SK-N-SH (cell line): ENCODE data around the gene FRMD6. TPM values are rescaled to one million over a fixed set of nuclear protein-coding genes. Genes with fewer than 3 reads are reported as not detected.

Source experiments
- CTCF ChIA-PET: fragments of 300-600, 350-600 bp; formaldehyde crosslinking; extraction: SDS; loops from one replicate; lab custom pipeline; 2021; lab: Yijun Ruan, JAX
- POLR2A ChIA-PET: fragments of 350-600 bp; sonication (Branson Sonifier 250); formaldehyde crosslinking; extraction: SDS; loops from one replicate; lab custom pipeline; 2020; ENCODE audit warnings: antibody characterized with exemption, inconsistent platforms; lab: Yijun Ruan, JAX
- DNase-seq: peaks from one replicate; pipeline ENCODE4 v3.0.0; 2012
- H2AFZ ChIP-seq: fragments of 200-600 bp; sonication (generic); 2 replicates; pipeline ENCODE4 v1.8.1; 2016; ENCODE audit warnings: antibody characterized with exemption, mild to moderate bottlenecking, low read depth
- H3F3A ChIP-seq: fragments of 200-600 bp; sonication (generic); replicated peaks from 2 replicates; pipeline ENCODE3; 2016; ENCODE audit warnings: antibody characterized with exemption, mild to moderate bottlenecking; ENCODE audit not compliant: insufficient read depth
- H3K27ac ChIP-seq, 2 experiments: fragments of 200-500 bp in 1 of 2; fragments of 200-600 bp in 1 of 2; sonication (Bioruptor generic) in 1 of 2; sonication (generic), shearing (Covaris generic) in 1 of 2; 2 replicates each; pipeline versions ENCODE4 v1.5.1 to v1.6.1; 2014 to 2016; ENCODE audit warnings: low read depth in 2 of 2, inconsistent platforms in 1 of 2, low read length in 1 of 2, mild to moderate bottlenecking in 1 of 2, mixed read lengths in 1 of 2
- H3K27me3 ChIP-seq: fragments of 200-600 bp; sonication (generic), shearing (Covaris generic); 2 replicates; pipeline ENCODE4 v1.6.1; 2016; ENCODE audit warnings: mixed run types; ENCODE audit not compliant: insufficient read depth
- H3K36me3 ChIP-seq, 2 experiments: fragments of 200-500 bp in 1 of 2; fragments of 200-600 bp in 1 of 2; sonication (Bioruptor generic) in 1 of 2; sonication (generic) in 1 of 2; replicated peaks in 1 of 2; 2 replicates each; pipeline versions ENCODE3 to v1.5.1; 2014 to 2016; ENCODE audit warnings: low read length in 1 of 2, mild to moderate bottlenecking in 1 of 2; ENCODE audit not compliant: insufficient read depth in 2 of 2, control insufficient read depth in 1 of 2
- H3K4me1 ChIP-seq, 2 experiments: fragments of 200-500 bp in 1 of 2; fragments of 200-600 bp in 1 of 2; sonication (Bioruptor generic) in 1 of 2; sonication (generic), shearing (Covaris generic) in 1 of 2; 2 replicates each; pipeline versions ENCODE4 v1.5.1 to v1.6.1; 2014 to 2016; ENCODE audit warnings: low read depth in 1 of 2, low read length in 1 of 2, mixed run types in 1 of 2; ENCODE audit not compliant: insufficient read depth in 2 of 2, control insufficient read depth in 1 of 2
- H3K4me2 ChIP-seq: fragments of 200-600 bp; sonication (generic), shearing (Covaris generic); 2 replicates; pipeline ENCODE4 v1.6.1; 2017; ENCODE audit warnings: mixed run types
- H3K4me3 ChIP-seq, 2 experiments: fragments of 200-500 bp in 1 of 2; fragments of 200-600 bp in 1 of 2; sonication (Bioruptor generic) in 1 of 2; sonication (generic), shearing (Covaris generic) in 1 of 2; 2 replicates each; pipeline versions ENCODE4 v1.5.1 to v1.8.1; 2014 to 2016; ENCODE audit warnings: low read depth in 2 of 2, inconsistent platforms in 1 of 2, low read length in 1 of 2, mild to moderate bottlenecking in 1 of 2, mixed read lengths in 1 of 2, moderate library complexity in 1 of 2
- H3K79me2 ChIP-seq: fragments of 200-600 bp; sonication (generic); 2 replicates; pipeline ENCODE4 v1.8.1; 2017; ENCODE audit warnings: mild to moderate bottlenecking; ENCODE audit not compliant: insufficient read depth
- H3K9ac ChIP-seq: fragments of 200-600 bp; sonication (generic); 2 replicates; pipeline ENCODE4 v1.6.1; 2017; ENCODE audit warnings: mixed run types
- H3K9me2 ChIP-seq: fragments of 200-600 bp; sonication (generic); 2 replicates; pipeline ENCODE4 v1.6.1; 2017; ENCODE audit warnings: mixed run types
- H3K9me3 ChIP-seq: fragments of 200-600 bp; sonication (generic); 2 replicates; pipeline ENCODE4 v1.6.1; 2017; ENCODE audit warnings: mixed run types, mild to moderate bottlenecking, moderate library complexity
- H4K20me1 ChIP-seq: fragments of 200-600 bp; sonication (generic); 2 replicates; pipeline ENCODE4 v1.6.1; 2017; ENCODE audit warnings: mild to moderate bottlenecking, mixed run types; ENCODE audit not compliant: insufficient read depth
- EP300 ChIP-seq, 2 experiments: IDR thresholded peaks; 2 replicates each; pipeline versions ENCODE4 v1.4.0 to v1.6.1; 2012; ENCODE audit warnings: borderline replicate concordance in 1 of 2, low read depth in 1 of 2, low read length in 1 of 2
- EZH2phosphoT487 ChIP-seq: fragments of 200-600 bp; sonication (generic); IDR thresholded peaks from 2 replicates; pipeline ENCODE4 v1.6.1; 2017; ENCODE audit warnings: low read depth, mixed run types, mild to moderate bottlenecking, antibody characterized with exemption, moderate library complexity, borderline replicate concordance
- FOSL2 ChIP-seq: IDR thresholded peaks from 2 replicates; pipeline ENCODE4 v1.4.0; 2012; ENCODE audit warnings: low read depth, mild to moderate bottlenecking, moderate library complexity, borderline replicate concordance
- FOXJ3 ChIP-seq: sonication (generic); formaldehyde crosslinking; IDR thresholded peaks from 2 replicates; pipeline ENCODE4 v1.5.1; 2020; ENCODE audit warnings: mild to moderate bottlenecking, missing genetic modification reagents
- FOXM1 ChIP-seq: IDR thresholded peaks from 2 replicates; pipeline ENCODE4 v1.4.0; 2012; ENCODE audit warnings: low read depth, mild to moderate bottlenecking
- GABPA ChIP-seq: IDR thresholded peaks from 2 replicates; pipeline ENCODE4 v1.4.0; 2012; ENCODE audit warnings: low read depth, mild to moderate bottlenecking
- IRF3 ChIP-seq: fragments of 150-350 bp; IDR thresholded peaks from 2 replicates; pipeline ENCODE4 v1.6.1; 2016; ENCODE audit warnings: mild to moderate bottlenecking, low read depth, low read length
- JUND ChIP-seq: IDR thresholded peaks from 2 replicates; pipeline ENCODE4 v1.4.0; 2012
- MEF2A ChIP-seq: IDR thresholded peaks from 2 replicates; pipeline ENCODE4 v1.4.0; 2012; ENCODE audit warnings: low read depth, borderline replicate concordance
- NFIC ChIP-seq: IDR thresholded peaks from 2 replicates; pipeline ENCODE4 v1.4.0; 2012; ENCODE audit warnings: borderline replicate concordance
- NRF1 ChIP-seq: IDR thresholded peaks from 2 replicates; pipeline ENCODE4 v1.6.1; 2012; ENCODE audit warnings: low read depth, mild to moderate bottlenecking, low read length
- PBX3 ChIP-seq: IDR thresholded peaks from 2 replicates; pipeline ENCODE4; 2012
- POLR2AphosphoS5 ChIP-seq: IDR thresholded peaks from 2 replicates; pipeline ENCODE4 v1.6.1; 2012; ENCODE audit warnings: low read depth, low read length
- SMC3 ChIP-seq: IDR thresholded peaks from 2 replicates; pipeline ENCODE4 v1.6.1; 2012; ENCODE audit warnings: low read depth, low read length, improper control_type of control experiment
- TAF1 ChIP-seq: IDR thresholded peaks from 2 replicates; pipeline ENCODE4 v1.6.1; 2012; ENCODE audit warnings: low read depth, mild to moderate bottlenecking, low read length, moderate library complexity, borderline replicate concordance
- YY1 ChIP-seq: IDR thresholded peaks from 2 replicates; pipeline ENCODE4 v1.4.0; 2012; ENCODE audit warnings: low read depth, mild to moderate bottlenecking
- ZBTB33 ChIP-seq: IDR thresholded peaks from 2 replicates; pipeline ENCODE4 v1.4.0; 2012; ENCODE audit warnings: low read depth, borderline replicate concordance
- WGBS: methylation state at CpG from one replicate; pipeline ENCODE4 v1.1.6; 2017; ENCODE audit warnings: low lambda C conversion rate; 5-methylcytosine and 5-hydroxymethylcytosine counted together
- polyA plus RNA-seq, 3 experiments: library from polyadenylated mRNA; depleted of rRNA; stranded (reverse); fragments of >200 nt; gene quantifications; 2 replicates each; pipeline ENCODE4 v1.2.3, GENCODE V29; 2012

FRMD6 gene
- polyA plus RNA-seq, 1 of the 3 experiments (the other 2 are of a cell fraction), result 147 TPM

- no peak for DNase-seq
- WGBS, result 90% methylated on average over 3 of the region's 3 CpGs
- POLR2A ChIA-PET, result no interaction called here
- no peaks in the 10 kb centered on the region; a peak in 1 of 4 replicates for H3K4me1 ChIP-seq
- no peak overlapping the region for H2AFZ ChIP-seq
- CTCF ChIA-PET, result no interaction called here
- no peaks in the 10 kb centered on the region for H3K27me3 ChIP-seq
- no peak for TF ChIP-seq JUND
- TF ChIP-seq POLR2AphosphoS5, result no peak
- no peak for TF ChIP-seq NFIC
- TF ChIP-seq FOSL2, result no peak
- no peak for TF ChIP-seq FOXJ3
- TF ChIP-seq FOXM1, result no peak
- TF ChIP-seq EP300 (IDR thresholded peaks at IDR 0.05; ENCODE audit: borderline replicate concordance in 1 of 2, low read depth in 1 of 2, low read length in 1 of 2), result no peak
- no peak for TF ChIP-seq PBX3
- TF ChIP-seq GABPA, result no peak
- no peak for TF ChIP-seq MEF2A
- no peak for TF ChIP-seq TAF1
- TF ChIP-seq IRF3, result no peak
- no peak for TF ChIP-seq YY1
- TF ChIP-seq NRF1, result no peak
- no peak for TF ChIP-seq SMC3
- no peak for TF ChIP-seq EZH2phosphoT487
- TF ChIP-seq ZBTB33, result no peak
- H3K4me2 ChIP-seq, result no peak overlapping the region
- H3K27ac ChIP-seq, result peak overlapping the region in 1 of 2 experiments; percentile 39; a peak in 2 of 4 replicates
- peaks cover 49% of the 10 kb centered on the region for H3F3A ChIP-seq
- no peak overlapping the region for H3K4me3 ChIP-seq
- no peaks in the 10 kb centered on the region for H3K9me2 ChIP-seq
- H3K79me2 ChIP-seq, result peaks cover 100% of the 10 kb centered on the region
- H3K9me3 ChIP-seq, result no peaks in the 10 kb centered on the region
- H4K20me1 ChIP-seq, result peaks cover 93% of the 10 kb centered on the region
- peaks cover 48 to 90% of the 10 kb centered on the region in 2 experiments for H3K36me3 ChIP-seq
- H3K9ac ChIP-seq, result no peak overlapping the region
These were observed 40.9 kb downstream of the FRMD6 start for GRCh38 chr14:51692646-51693045.
